Smooth muscle cell (in vitro differentiated cells): ENCODE measurements around the gene ZDHHC9. TPM values are rescaled to one million over a fixed set of nuclear protein-coding genes. Genes with fewer than 3 reads are reported as not detected.

Source experiments
- DNase-seq: peaks from one replicate; lab custom pipeline; 2025; ENCODE audit not compliant: unreplicated experiment; lab: John Stamatoyannopoulos, UW
- H2AFZ ChIP-seq: fragments of 200-600 bp; sonication (generic); 2 replicates; pipeline ENCODE4 v1.6.0; 2016; ENCODE audit warnings: antibody characterized with exemption, low read depth, mild to moderate bottlenecking
- H3F3A ChIP-seq: fragments of 200-600 bp; sonication (generic); 2 replicates; pipeline ENCODE4 v1.6.0; 2017; ENCODE audit warnings: antibody characterized with exemption, low read depth
- H3K27ac ChIP-seq: fragments of 200-600 bp; sonication (generic); 2 replicates; pipeline ENCODE4 v1.5.1; 2016; ENCODE audit warnings: low read depth, mild to moderate bottlenecking
- H3K27me3 ChIP-seq: fragments of 200-600 bp; sonication (generic); 2 replicates; pipeline ENCODE4 v1.6.1; 2016; ENCODE audit warnings: low read depth, mild to moderate bottlenecking
- H3K36me3 ChIP-seq: fragments of 200-600 bp; sonication (generic); 2 replicates; pipeline ENCODE4 v1.5.1; 2016; ENCODE audit warnings: low read depth
- H3K4me1 ChIP-seq: fragments of 200-600 bp; sonication (generic); 2 replicates; pipeline ENCODE4 v1.5.1; 2016; ENCODE audit warnings: low read depth
- H3K4me2 ChIP-seq: fragments of 200-600 bp; sonication (generic); 2 replicates; pipeline ENCODE4 v1.6.0; 2016; ENCODE audit warnings: mild to moderate bottlenecking
- H3K4me3 ChIP-seq: fragments of 200-600 bp; sonication (generic); 2 replicates; pipeline ENCODE4 v1.5.1; 2016; ENCODE audit warnings: mild to moderate bottlenecking
- H3K79me2 ChIP-seq: fragments of 200-600 bp; sonication (generic); 2 replicates; pipeline ENCODE4 v1.6.0; 2016; ENCODE audit warnings: low read depth, mild to moderate bottlenecking
- H3K9ac ChIP-seq: fragments of 200-600 bp; sonication (generic); 2 replicates; pipeline ENCODE4 v1.6.0; 2016; ENCODE audit warnings: low read depth
- H3K9me3 ChIP-seq: fragments of 200-600 bp; sonication (generic); replicated peaks from 2 replicates; pipeline ENCODE4 v1.5.1; 2016; ENCODE audit warnings: low read depth
- H4K20me1 ChIP-seq: fragments of 200-600 bp; sonication (generic); 2 replicates; pipeline ENCODE4 v1.6.0; 2016; ENCODE audit warnings: low read depth
- CTCF ChIP-seq: fragments of 200-600 bp; sonication (generic); IDR thresholded peaks from 2 replicates; pipeline ENCODE4 v1.5.1; 2017; ENCODE audit warnings: borderline replicate concordance, mild to moderate bottlenecking, antibody characterized with exemption; ENCODE audit not compliant: insufficient read depth, poor library complexity, severe bottlenecking
- WGBS: methylation state at CpG from one replicate; pipeline ENCODE4 v1.1.7; 2016; ENCODE audit warnings: low lambda C conversion rate; 5-methylcytosine and 5-hydroxymethylcytosine counted together
- polyA plus RNA-seq: library from polyadenylated mRNA; unstranded; fragments of >200 nt; fragmentation: Nextera tagmentation; extraction: Ambion mirVana; gene quantifications from 2 replicates; pipeline ENCODE4 v1.2.1, GENCODE V29; 2016
- total RNA-seq: library from RNA; depleted of rRNA; stranded (reverse); fragments of >200 nt; gene quantifications from 2 replicates; pipeline ENCODE4 v1.2.3, GENCODE V29; 2014

Gene ZDHHC9
- total and polyA plus RNA-seq, 2 experiments from 2014 or later: 44.3 to 45.7 TPM

GRCh38 chrX:129781680-129782495 is 61.8 kb downstream of the ZDHHC9 start:
- no peak for TF ChIP-seq CTCF
- Histone ChIP-seq H3K79me2 (no peaks in the 10 kb centered on the region), H3K27ac (no peak overlapping the region), H3K4me1 (no peaks in the 10 kb centered on the region), H3K4me3 (no peak overlapping the region), H3K36me3 (no peaks in the 10 kb centered on the region), H3K27me3 (no peaks in the 10 kb centered on the region), H3K9ac (no peak overlapping the region), H2AFZ (no peak overlapping the region), H4K20me1 (no peaks in the 10 kb centered on the region), H3K9me3 (no peaks in the 10 kb centered on the region), H3K4me2 (no peak overlapping the region), H3F3A (no peaks in the 10 kb centered on the region)
- no peak for DNase-seq
- WGBS: 88% methylated on average over 10 of the region's 10 CpGs

- no peak for DNase-seq
- Histone ChIP-seq H4K20me1 (no peaks in the 10 kb centered on the region), H3K27ac (no peak overlapping the region), H3K79me2 (no peaks in the 10 kb centered on the region), H3F3A (no peaks in the 10 kb centered on the region), H3K27me3 (no peaks in the 10 kb centered on the region), H3K4me3 (no peak overlapping the region), H3K36me3 (no peaks in the 10 kb centered on the region), H3K9ac (no peak overlapping the region), H2AFZ (no peak overlapping the region), H3K4me2 (no peak overlapping the region), H3K4me1 (no peaks in the 10 kb centered on the region), H3K9me3 (no peaks in the 10 kb centered on the region)
- whole genome bisulfite sequencing: 76% methylated on average over 8 of the region's 8 CpGs
- no peak for TF ChIP-seq CTCF
Observed at GRCh38 chrX:129781134-129781672, 62.5 kb downstream of the ZDHHC9 start.

- WGBS: 93% methylated on average over 6 of the region's 6 CpGs
- Histone ChIP-seq H2AFZ (no peak overlapping the region), H3K4me2 (no peak overlapping the region), H3K27me3 (no peaks in the 10 kb centered on the region), H3F3A (no peaks in the 10 kb centered on the region), H3K4me1 (no peaks in the 10 kb centered on the region), H4K20me1 (no peaks in the 10 kb centered on the region), H3K27ac (no peak overlapping the region), H3K36me3 (no peaks in the 10 kb centered on the region), H3K9ac (no peak overlapping the region), H3K4me3 (no peak overlapping the region), H3K9me3 (no peaks in the 10 kb centered on the region), H3K79me2 (no peaks in the 10 kb centered on the region)
- no peak for TF ChIP-seq CTCF
- no peak for DNase-seq
Observed at GRCh38 chrX:129780441-129781105, 63.1 kb downstream of the ZDHHC9 start.
